Common myeloid progenitor, CD34-positive (primary cell): ENCODE results near the gene ATOH8.

Experiments
- CTCF ChIA-PET: fragments of 350-600 bp; sonication (Branson Sonifier 250); formaldehyde crosslinking; loops from one replicate; lab custom pipeline; 2021; ENCODE audit warnings: antibody characterized with exemption; lab: Charles Lee
- POLR2A ChIA-PET: fragments of 350-600 bp; sonication (Branson Sonifier 250); formaldehyde crosslinking; loops from one replicate; lab custom pipeline; 2021; ENCODE audit warnings: antibody characterized with exemption; lab: Charles Lee
- DNase-seq, 3 donors: peaks; one replicate each; pipeline versions ENCODE4 v3.0.0 to v3.0.0-alpha.2; 2013
- H3K27ac ChIP-seq, 2 experiments: 1 replicate in 1 of 2; 2 replicates in 1 of 2; pipeline ENCODE4 v1.7.0; 2013; ENCODE audit warnings: inconsistent platforms in 2 of 2, low read length in 2 of 2, mild to moderate bottlenecking in 2 of 2, low read depth in 1 of 2, moderate library complexity in 1 of 2; ENCODE audit not compliant: severe bottlenecking in 2 of 2, insufficient read depth in 1 of 2, poor library complexity in 1 of 2
- H3K27me3 ChIP-seq, 5 experiments: replicated peaks in 2 of 5; 1 replicate in 3 of 5; 2 replicates in 2 of 5; pipeline versions ENCODE4 v1.6.1 to v1.7.0; 2013; ENCODE audit warnings: low read length in 4 of 5, mild to moderate bottlenecking in 2 of 5, moderate library complexity in 2 of 5, inconsistent platforms in 1 of 5; ENCODE audit not compliant: insufficient read depth in 5 of 5, control insufficient read depth in 4 of 5
- H3K36me3 ChIP-seq, 4 experiments: 1 replicate in 2 of 4; 2 replicates in 2 of 4; pipeline versions ENCODE4 v1.6.1 to v1.7.0; 2013; ENCODE audit warnings: low read length in 3 of 4, control low read depth in 1 of 4, mild to moderate bottlenecking in 1 of 4; ENCODE audit not compliant: control insufficient read depth in 4 of 4, insufficient read depth in 4 of 4
- H3K4me1 ChIP-seq, 4 experiments: 1 replicate in 3 of 4; 2 replicates in 1 of 4; pipeline versions ENCODE4 v1.6.1 to v1.7.1; 2013; ENCODE audit warnings: low read length in 3 of 4, mild to moderate bottlenecking in 3 of 4, control low read depth in 1 of 4, inconsistent platforms in 1 of 4, moderate library complexity in 1 of 4; ENCODE audit not compliant: control insufficient read depth in 4 of 4, insufficient read depth in 4 of 4; ENCODE audit errors: control extremely low read depth in 1 of 4
- H3K4me3 ChIP-seq, 7 experiments: 1 replicate in 4 of 7; 2 replicates in 3 of 7; pipeline versions ENCODE4 v1.5.1 to v1.7.0; 2013; ENCODE audit warnings: mild to moderate bottlenecking in 7 of 7, low read length in 6 of 7, moderate library complexity in 6 of 7, inconsistent platforms in 2 of 7, low read depth in 2 of 7, control low read depth in 1 of 7; ENCODE audit not compliant: insufficient read depth in 4 of 7, control insufficient read depth in 1 of 7; ENCODE audit errors: extremely low read depth in 1 of 7
- H3K9me3 ChIP-seq, 5 experiments: 1 replicate in 4 of 5; 2 replicates in 1 of 5; pipeline versions ENCODE4 v1.6.1 to v1.7.1; 2013; ENCODE audit warnings: low read length in 4 of 5, mild to moderate bottlenecking in 2 of 5, inconsistent platforms in 1 of 5, low read depth in 1 of 5, moderate library complexity in 1 of 5; ENCODE audit not compliant: control insufficient read depth in 4 of 5, insufficient read depth in 2 of 5; ENCODE audit errors: control extremely low read depth in 1 of 5
- WGBS: methylation state at CpG from one replicate; pipeline ENCODE4 v1.1.5; 2013; ENCODE audit not compliant: insufficient coverage; 5-methylcytosine and 5-hydroxymethylcytosine counted together

ATOH8 gene

GRCh38 chr2:85810371-85811179, 56.8 kb downstream of the ATOH8 start:
- H3K27ac ChIP-seq = no peak overlapping the region
- H3K27me3 ChIP-seq = peaks cover 0 to 9% (median 0%) of the 10 kb centered on the region in 5 experiments
- ChIA-PET CTCF (interaction anchor here (0.9 to 16.2 kb wide), 7 partner anchors 11 to 214 kb away, joined by 3 to 218 read pairs (median 3); partner anchors contain the start of gene ATOH8), POLR2A (no interaction called here)
- H3K4me1 ChIP-seq = no peaks in the 10 kb centered on the region
- H3K9me3 ChIP-seq = no peaks in the 10 kb centered on the region
- no peaks in the 10 kb centered on the region for H3K36me3 ChIP-seq
- DNase-seq = no peak
- no peak overlapping the region for H3K4me3 ChIP-seq
- WGBS = 88% methylated on average over 13 of the region's 16 CpGs

- DNase-seq = peak in 1 of 3 donors; percentile 33
- Histone ChIP-seq H3K4me3 (no peak overlapping the region), H3K4me1 (no peaks in the 10 kb centered on the region), H3K9me3 (no peaks in the 10 kb centered on the region), H3K27me3 (peaks cover 0 to 9% (median 0%) of the 10 kb centered on the region in 5 experiments), H3K27ac (no peak overlapping the region), H3K36me3 (no peaks in the 10 kb centered on the region)
- ChIA-PET POLR2A (no interaction called here), CTCF (interaction anchor here (0.7 to 16.2 kb wide), 14 partner anchors 9 to 213 kb away, joined by 3 to 218 read pairs (median 3); partner anchors contain the start of gene ATOH8)
- 77% methylated on average over 19 of the region's 41 CpGs for WGBS
Measured at GRCh38 chr2:85811180-85812093, 57.6 kb downstream of the ATOH8 start.

GRCh38 chr2:85812094-85812735, 58.4 kb downstream of the ATOH8 start:
- Histone ChIP-seq H3K4me1 (no peaks in the 10 kb centered on the region), H3K9me3 (no peaks in the 10 kb centered on the region), H3K27me3 (peaks cover 0 to 9% (median 0%) of the 10 kb centered on the region in 5 experiments), H3K36me3 (no peaks in the 10 kb centered on the region), H3K27ac (no peak overlapping the region), H3K4me3 (no peak overlapping the region)
- ChIA-PET POLR2A (no interaction called here), CTCF (interaction anchor here (0.7 to 16.2 kb wide), 15 partner anchors 8 to 213 kb away, joined by 3 to 218 read pairs (median 3); partner anchors contain the start of gene ATOH8)
- no peak for DNase-seq
- WGBS = 97% methylated on average over 8 of the region's 10 CpGs

GRCh38 chr2:85813211-85813981, 59.6 kb downstream of the ATOH8 start:
- WGBS = 90% methylated on average over 2 of the region's 7 CpGs
- H3K36me3 ChIP-seq = no peaks in the 10 kb centered on the region
- H3K4me3 ChIP-seq = no peak overlapping the region
- POLR2A ChIA-PET = interaction anchor here (0.6 to 1.1 kb wide), 3 partner anchors 11 to 85 kb away, joined by 3 to 7 read pairs (median 4); no protein-coding TSS in a partner anchor
- no peak overlapping the region for H3K27ac ChIP-seq
- DNase-seq = no peak
- peaks cover 0 to 9% (median 0%) of the 10 kb centered on the region in 5 experiments for H3K27me3 ChIP-seq
- CTCF ChIA-PET = interaction anchor here (0.7 to 16.2 kb wide), 43 partner anchors 8 to 266 kb away, joined by 3 to 218 read pairs (median 5); partner anchors contain the start of gene ATOH8
- H3K4me1 ChIP-seq = no peaks in the 10 kb centered on the region
- H3K9me3 ChIP-seq = no peaks in the 10 kb centered on the region

- H3K4me1 ChIP-seq = no peaks in the 10 kb centered on the region
- no peak overlapping the region for H3K27ac ChIP-seq
- WGBS = 28% methylated on average over 10 of the region's 13 CpGs
- ChIA-PET POLR2A (interaction anchor here (0.6 to 1.1 kb wide), 3 partner anchors 10 to 86 kb away, joined by 3 to 7 read pairs (median 4); no protein-coding TSS in a partner anchor), CTCF (interaction anchor here (0.7 to 16.2 kb wide), 43 partner anchors 9 to 265 kb away, joined by 3 to 218 read pairs (median 5); partner anchors contain the start of gene ATOH8)
- no peaks in the 10 kb centered on the region for H3K36me3 ChIP-seq
- no peak overlapping the region for H3K4me3 ChIP-seq
- H3K9me3 ChIP-seq = no peaks in the 10 kb centered on the region
- DNase-seq = peak; percentile 81 to 92 (median 85)
- H3K27me3 ChIP-seq = peaks cover 0 to 9% (median 0%) of the 10 kb centered on the region in 5 experiments
Measured at GRCh38 chr2:85813982-85814801, 60.4 kb downstream of the ATOH8 start.
